ENCODE measurements around the gene GRIK5.

GRIK5 gene

DNA sequence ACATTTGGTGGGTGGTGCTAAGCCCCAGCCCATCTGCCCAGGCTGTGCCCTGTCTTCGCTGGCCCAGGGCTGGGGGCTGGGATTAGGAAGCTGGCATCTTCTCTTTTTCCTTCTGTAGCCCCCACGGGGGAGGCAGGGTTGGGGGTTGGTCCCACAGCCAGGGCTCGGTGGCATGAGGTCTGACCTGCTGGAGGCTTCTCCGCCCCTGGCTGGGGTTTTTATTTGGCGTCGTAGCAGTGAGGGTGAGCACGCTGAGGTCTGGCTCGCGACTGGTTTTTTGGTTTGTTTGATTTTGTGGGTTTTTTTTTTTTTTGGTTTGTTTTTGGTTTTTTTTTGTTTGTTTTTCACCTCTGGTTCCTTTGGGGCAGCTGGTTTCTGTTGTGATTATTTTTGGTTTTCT is 20.7 kb upstream of the GRIK5 start:
- TF ChIP-seq, protein P1, sequence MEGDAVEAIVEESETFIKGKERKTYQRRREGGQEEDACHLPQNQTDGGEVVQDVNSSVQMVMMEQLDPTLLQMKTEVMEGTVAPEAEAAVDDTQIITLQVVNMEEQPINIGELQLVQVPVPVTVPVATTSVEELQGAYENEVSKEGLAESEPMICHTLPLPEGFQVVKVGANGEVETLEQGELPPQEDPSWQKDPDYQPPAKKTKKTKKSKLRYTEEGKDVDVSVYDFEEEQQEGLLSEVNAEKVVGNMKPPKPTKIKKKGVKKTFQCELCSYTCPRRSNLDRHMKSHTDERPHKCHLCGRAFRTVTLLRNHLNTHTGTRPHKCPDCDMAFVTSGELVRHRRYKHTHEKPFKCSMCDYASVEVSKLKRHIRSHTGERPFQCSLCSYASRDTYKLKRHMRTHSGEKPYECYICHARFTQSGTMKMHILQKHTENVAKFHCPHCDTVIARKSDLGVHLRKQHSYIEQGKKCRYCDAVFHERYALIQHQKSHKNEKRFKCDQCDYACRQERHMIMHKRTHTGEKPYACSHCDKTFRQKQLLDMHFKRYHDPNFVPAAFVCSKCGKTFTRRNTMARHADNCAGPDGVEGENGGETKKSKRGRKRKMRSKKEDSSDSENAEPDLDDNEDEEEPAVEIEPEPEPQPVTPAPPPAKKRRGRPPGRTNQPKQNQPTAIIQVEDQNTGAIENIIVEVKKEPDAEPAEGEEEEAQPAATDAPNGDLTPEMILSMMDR (IDR thresholded peaks at IDR 0.05; ENCODE audit: low read length, missing control alignments): no peak
- DNase-seq (ENCODE audit: low read depth): no peak
- no peak overlapping the region for H3K4me3 ChIP-seq (replicated peaks; ENCODE audit: low read depth, low read length)

DNA sequence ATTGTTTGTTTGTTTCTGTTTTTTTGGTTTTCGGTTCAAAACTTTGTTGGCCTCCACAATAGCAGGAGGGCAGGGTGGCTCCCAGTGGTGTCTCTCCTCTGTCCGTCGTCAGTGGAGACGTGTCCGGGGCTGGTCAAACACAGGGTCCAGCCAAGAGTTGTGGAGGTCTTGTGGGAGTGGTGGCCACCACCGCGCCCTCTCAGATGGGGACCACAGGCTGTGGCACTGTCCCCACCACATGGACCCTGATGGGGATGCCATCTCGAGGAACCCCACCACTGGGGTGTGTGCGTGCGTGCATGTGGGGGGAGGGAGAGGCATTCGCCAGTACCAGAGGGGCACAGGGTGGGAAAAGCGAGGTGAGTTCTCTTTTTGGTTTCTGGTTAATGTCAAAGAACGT is 19.8 kb upstream of the GRIK5 start:
- H3K4me3 ChIP-seq (replicated peaks; ENCODE audit: low read depth, low read length): no peak overlapping the region
- TF ChIP-seq, protein P1 (IDR thresholded peaks at IDR 0.05; ENCODE audit: low read length, missing control alignments): no peak
- no peak for DNase-seq (ENCODE audit: low read depth)

DNA sequence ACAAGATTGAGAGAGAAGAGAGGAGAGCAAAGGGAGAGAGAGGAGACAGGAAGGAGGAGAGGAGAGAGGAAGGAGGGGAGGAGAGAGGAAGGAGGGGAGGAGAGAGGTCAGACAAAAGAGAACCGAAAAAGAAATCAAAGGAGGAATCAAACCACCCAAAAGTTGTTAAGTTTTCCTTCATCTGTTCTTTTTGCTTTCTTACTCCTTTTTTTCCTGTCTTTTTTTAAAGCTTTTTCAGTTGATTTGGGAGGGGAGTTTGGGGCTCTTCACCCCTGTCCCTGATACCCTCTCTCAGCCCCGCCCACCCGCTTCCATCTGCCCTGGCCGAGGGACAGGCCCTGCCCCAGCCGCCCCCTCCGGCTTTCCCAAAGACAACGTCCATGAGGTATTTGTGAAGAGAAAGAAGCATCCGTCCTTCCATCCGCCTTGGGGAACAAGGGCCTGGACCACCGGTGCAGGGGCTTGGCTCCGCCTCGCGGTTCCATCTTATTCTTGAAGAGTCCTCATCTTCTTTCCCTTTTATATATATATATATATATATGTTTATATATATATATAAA is 19.3 kb upstream of the GRIK5 start:
- no peak for DNase-seq (ENCODE audit: low read depth)
- TF ChIP-seq, protein P1 (IDR thresholded peaks at IDR 0.05; ENCODE audit: low read length, missing control alignments): no peak
- no peak overlapping the region for H3K4me3 ChIP-seq (replicated peaks; ENCODE audit: low read depth, low read length)

DNA sequence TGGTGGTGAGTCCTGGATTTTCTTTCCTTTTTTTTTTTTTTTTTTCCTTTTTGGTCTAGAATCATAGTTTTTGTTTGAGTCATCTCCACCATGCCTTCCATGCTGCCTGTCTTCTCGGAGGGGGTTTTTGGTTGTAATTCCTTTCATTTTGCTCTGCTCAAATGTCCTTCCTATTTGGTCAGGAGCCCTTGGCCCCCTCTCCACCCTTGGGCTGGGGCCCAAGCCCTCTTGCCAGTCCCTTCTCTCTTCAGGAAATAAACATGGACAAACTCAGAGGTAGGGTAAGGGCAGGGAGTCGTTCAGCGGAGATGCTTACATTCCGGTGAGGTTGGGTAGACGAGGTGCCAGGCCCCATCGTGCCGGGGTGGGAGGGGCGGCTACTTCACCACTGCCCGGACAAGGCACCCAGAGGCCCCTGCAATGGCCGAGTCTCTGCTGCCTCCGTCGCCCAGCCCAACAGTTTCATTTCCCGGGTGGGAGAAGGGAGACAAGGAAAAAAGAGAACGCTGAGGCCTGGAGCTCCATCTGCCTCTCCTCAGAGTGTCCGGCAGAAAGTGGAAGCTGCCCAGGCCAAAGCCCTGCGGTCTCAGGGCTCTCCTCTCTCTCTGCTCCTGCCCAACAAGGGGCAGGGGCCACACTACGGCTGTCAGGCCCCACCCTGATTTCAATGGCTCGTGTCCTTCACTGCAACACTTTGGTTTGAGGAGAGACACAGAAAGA is 18.6 kb upstream of the GRIK5 start:
- TF ChIP-seq, protein P1 (IDR thresholded peaks at IDR 0.05; ENCODE audit: low read length, missing control alignments): no peak
- DNase-seq (ENCODE audit: low read depth): peak; percentile 65
- no peak overlapping the region for H3K4me3 ChIP-seq (replicated peaks; ENCODE audit: low read depth, low read length)

DNA sequence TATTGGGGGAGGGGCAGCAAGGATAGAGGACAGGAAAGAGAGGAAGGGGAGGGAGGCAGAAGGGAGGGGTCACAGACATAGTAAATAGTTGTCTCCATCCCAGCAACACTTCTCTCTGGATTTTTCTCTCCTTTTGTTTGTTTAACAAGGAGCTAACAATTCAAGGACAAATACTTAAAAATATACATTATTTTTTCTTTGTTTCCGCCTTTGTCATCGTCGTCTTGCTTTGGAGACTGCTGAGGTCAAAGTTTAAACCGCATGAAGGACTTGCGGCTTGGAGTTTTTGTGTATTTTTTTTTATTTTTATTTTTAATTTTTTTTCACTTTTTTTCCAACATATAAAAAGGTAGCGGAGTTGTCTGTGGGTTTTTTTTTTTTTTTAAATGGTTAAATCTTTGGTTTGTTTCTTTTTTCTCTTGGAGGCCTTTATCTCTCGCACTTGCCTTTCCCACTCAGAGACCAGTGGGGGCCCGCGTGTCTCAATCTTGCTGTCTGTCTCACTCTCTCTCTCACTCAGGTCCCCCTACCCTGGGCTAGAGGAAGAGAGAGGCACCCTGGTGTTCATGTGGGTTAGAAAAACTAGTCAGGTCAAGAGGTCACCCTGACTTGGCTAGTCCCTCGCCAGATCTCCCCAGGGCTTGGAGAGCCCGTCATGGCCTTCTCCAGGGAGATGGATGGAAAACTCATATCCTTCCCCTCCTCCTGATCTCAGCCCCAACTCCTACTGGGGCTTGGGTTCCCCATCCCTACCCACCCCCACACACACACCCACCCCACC is 17.0 kb upstream of the GRIK5 start:
- TF ChIP-seq, protein P1 (IDR thresholded peaks at IDR 0.05; ENCODE audit: low read length, missing control alignments): no peak
- H3K4me3 ChIP-seq (replicated peaks; ENCODE audit: low read depth, low read length): no peak overlapping the region
- DNase-seq (ENCODE audit: low read depth): no peak

DNA sequence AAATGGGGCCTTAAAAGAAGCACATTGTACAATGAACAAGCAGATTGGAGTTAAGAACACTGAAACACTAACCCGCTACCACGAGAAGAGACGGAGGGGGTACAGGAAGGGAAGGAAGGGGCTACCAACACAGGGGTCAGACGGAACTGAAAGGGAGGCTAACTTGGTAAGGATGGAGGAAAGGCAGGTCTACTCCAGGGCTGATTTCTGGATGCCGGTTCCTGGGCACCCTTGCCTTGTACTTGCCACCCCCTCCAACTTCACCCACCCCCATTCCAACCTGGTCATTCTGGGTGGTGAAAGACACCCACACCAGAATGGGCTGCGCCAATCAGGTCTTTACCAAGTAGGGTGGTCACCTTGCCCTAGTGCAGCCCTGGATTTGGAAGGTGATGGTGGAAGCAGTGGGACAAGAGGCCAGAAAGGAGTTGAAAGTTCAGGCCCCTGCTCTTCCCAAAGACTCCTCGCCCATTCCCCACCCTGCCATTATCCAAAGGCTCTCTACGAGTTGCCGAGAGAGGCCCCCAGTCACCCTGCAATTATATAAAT is 16.3 kb upstream of the GRIK5 start:
- no peak for DNase-seq (ENCODE audit: low read depth)
- TF ChIP-seq, protein P1 (IDR thresholded peaks at IDR 0.05; ENCODE audit: low read length, missing control alignments): no peak
- no peak overlapping the region for H3K4me3 ChIP-seq (replicated peaks; ENCODE audit: low read depth, low read length)

All from fibroblast of pulmonary artery (primary cell).